Kidney (tissue), 14 donors: Measurements from ENCODE around the gene WWC1. TPM values are rescaled to one million over a fixed set of nuclear protein-coding genes. Genes with fewer than 3 reads are reported as not detected.

ENCODE experiments used
- DNase-seq, 5 donors: peaks; one replicate each; pipeline ENCODE4 v3.0.0-alpha.2; 2013 to 2020
- FAIRE-seq: peaks from 2 replicates; lab custom pipeline; 2012; peaks lifted over from hg19 to GRCh38; lab: Jason Lieb, UNC
- H3K27ac ChIP-seq, 2 donors: one replicate each; pipeline ENCODE4 v1.7.0; 2013; ENCODE audit warnings: low read depth in 2 of 2, low read length in 2 of 2, inconsistent platforms in 1 of 2
- H3K27me3 ChIP-seq: one replicate; pipeline ENCODE4 v1.7.1; 2013; ENCODE audit warnings: low read length, inconsistent platforms; ENCODE audit not compliant: control insufficient read depth, insufficient read depth
- H3K36me3 ChIP-seq, 3 donors: one replicate each; pipeline versions ENCODE4 v1.7.0 to v1.7.1; 2013; ENCODE audit warnings: low read length in 3 of 3, control low read depth in 1 of 3, inconsistent platforms in 1 of 3; ENCODE audit not compliant: insufficient read depth in 3 of 3, control insufficient read depth in 2 of 3
- H3K4me1 ChIP-seq, 3 donors: one replicate each; pipeline versions ENCODE4 v1.7.0 to v1.7.1; 2013; ENCODE audit warnings: low read length in 3 of 3, inconsistent platforms in 1 of 3, low read depth in 1 of 3; ENCODE audit not compliant: control insufficient read depth in 2 of 3, insufficient read depth in 2 of 3
- H3K4me3 ChIP-seq, 3 donors: one replicate each; pipeline versions ENCODE4 v1.7.0 to v1.8.1; 2013; ENCODE audit warnings: low read length in 3 of 3, control low read depth in 1 of 3, inconsistent platforms in 1 of 3
- H3K9ac ChIP-seq, 3 donors: one replicate each; pipeline versions ENCODE4 v1.7.0 to v1.7.1; 2013; ENCODE audit warnings: low read length in 3 of 3, control low read depth in 1 of 3, inconsistent platforms in 1 of 3
- H3K9me3 ChIP-seq, 3 donors: one replicate each; pipeline versions ENCODE4 v1.7.0 to v1.7.1; 2013; ENCODE audit warnings: low read length in 3 of 3, control low read depth in 1 of 3, inconsistent platforms in 1 of 3; ENCODE audit not compliant: control insufficient read depth in 2 of 3, insufficient read depth in 1 of 3
- intact Hi-C: fragments of 100-400 bp; cut with DNase I; formaldehyde crosslinking; loops from one replicate; pipeline ENCODE4 v1.11.1; 2022
- polyA plus RNA-seq: library from polyadenylated mRNA; stranded (reverse); fragments of 350-450 nt; fragmentation: Illumina TruSeq; extraction: RNeasy Lipid Tissue Mini Kit (QIAGEN cat#74804); gene quantifications from one replicate; pipeline ENCODE4 v1.2.3, GENCODE V29; 2014; ENCODE audit warnings: low read depth, low replicate concordance; ENCODE audit not compliant: insufficient read depth
- total RNA-seq: library from RNA; stranded (reverse); fragmentation: NEBNext Ultra II Directional; extraction: Animal tissue kit (Norgen Biotek cat#: 25700); gene quantifications from one replicate; pipeline ENCODE4 v1.2.1, GENCODE V29; 2021
- TF ChIP-seq, protein P1 (sequence below): IDR thresholded peaks from 3 replicates; pipeline ENCODE4 v1.5.1; 2012; ENCODE audit warnings: mild to moderate bottlenecking, moderate library complexity, borderline replicate concordance; ENCODE audit not compliant: insufficient read depth; ENCODE audit errors: extremely low read depth
- donor health status: control.
- donor health status: control.
- donor health status: control.
- donor health status: control.
- donor health status: control.
- donor health status: DM: yes; HTN: yes; CAD: no.
- donor health status: Normal renal cell carcinoma (clear cell type).

The WWC1 gene
- total and polyA plus RNA-seq, 2 donors from 2014 or later = 74.4 to 174 TPM

DNA sequence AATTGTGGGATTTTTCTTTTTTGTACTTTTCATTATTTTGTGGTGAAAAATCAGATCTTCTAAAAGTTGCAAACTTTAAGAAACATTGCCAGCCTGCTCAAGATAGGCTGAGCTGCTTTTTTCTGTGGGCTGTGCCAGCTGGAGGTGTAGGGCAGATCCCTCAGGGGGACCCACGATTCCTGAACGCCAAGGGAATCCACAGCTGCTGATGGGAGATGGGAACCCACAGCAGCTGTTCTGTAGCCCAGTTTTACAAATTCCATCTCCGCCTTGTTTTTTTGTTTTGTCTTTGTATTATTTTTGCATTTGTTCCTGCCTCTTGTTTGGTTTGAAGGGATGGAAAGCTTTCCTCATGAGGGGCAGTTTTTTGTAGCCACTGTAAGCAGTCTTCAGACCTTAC is 91.0 kb downstream of the WWC1 start:
- no peak overlapping the region for H3K4me3 ChIP-seq
- no peak overlapping the region for H3K9ac ChIP-seq
- DNase-seq (no peak), FAIRE-seq (no peak)
- H3K36me3 ChIP-seq = peaks cover 0 to 14% (median 9%) of the 10 kb centered on the region in 3 donors
- intact Hi-C loops = no loop called here
- no peak overlapping the region for H3K27ac ChIP-seq
- no peaks in the 10 kb centered on the region for H3K4me1 ChIP-seq
- TF ChIP-seq, protein P1, sequence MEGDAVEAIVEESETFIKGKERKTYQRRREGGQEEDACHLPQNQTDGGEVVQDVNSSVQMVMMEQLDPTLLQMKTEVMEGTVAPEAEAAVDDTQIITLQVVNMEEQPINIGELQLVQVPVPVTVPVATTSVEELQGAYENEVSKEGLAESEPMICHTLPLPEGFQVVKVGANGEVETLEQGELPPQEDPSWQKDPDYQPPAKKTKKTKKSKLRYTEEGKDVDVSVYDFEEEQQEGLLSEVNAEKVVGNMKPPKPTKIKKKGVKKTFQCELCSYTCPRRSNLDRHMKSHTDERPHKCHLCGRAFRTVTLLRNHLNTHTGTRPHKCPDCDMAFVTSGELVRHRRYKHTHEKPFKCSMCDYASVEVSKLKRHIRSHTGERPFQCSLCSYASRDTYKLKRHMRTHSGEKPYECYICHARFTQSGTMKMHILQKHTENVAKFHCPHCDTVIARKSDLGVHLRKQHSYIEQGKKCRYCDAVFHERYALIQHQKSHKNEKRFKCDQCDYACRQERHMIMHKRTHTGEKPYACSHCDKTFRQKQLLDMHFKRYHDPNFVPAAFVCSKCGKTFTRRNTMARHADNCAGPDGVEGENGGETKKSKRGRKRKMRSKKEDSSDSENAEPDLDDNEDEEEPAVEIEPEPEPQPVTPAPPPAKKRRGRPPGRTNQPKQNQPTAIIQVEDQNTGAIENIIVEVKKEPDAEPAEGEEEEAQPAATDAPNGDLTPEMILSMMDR = no peak
- no peaks in the 10 kb centered on the region for H3K27me3 ChIP-seq
- H3K9me3 ChIP-seq = peaks cover 0 to 5% (median 0%) of the 10 kb centered on the region in 3 donors

- intact Hi-C loops = no loop called here
Observed at GRCh38 chr5:168390491-168390890, 99.0 kb downstream of the WWC1 start.

DNA sequence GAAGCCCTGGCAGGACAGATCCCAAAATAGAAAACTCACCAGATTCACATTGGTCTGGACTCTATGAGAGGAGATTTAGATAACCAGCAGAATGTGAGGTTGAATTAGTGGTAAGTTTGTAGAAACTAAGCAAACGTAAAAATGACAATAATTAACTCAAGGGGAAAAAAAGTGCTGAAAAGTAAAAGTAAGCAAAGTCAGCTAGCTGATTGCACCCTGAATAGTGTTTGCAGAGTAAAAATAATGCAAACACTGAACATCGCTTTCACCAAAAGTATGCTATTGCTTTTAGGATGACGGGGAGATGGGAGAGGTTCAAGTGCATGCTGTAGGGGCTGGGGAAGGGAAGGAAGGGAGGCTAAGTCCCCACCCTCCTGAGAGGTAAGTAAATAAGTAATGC is 102.3 kb downstream of the WWC1 start:
- TF ChIP-seq, protein P1 = no peak

More at GRCh38 chr5:168390491-168390890, 99.0 kb downstream of the WWC1 start:
- Histone ChIP-seq H3K27ac (no peak overlapping the region), H3K36me3 (peaks cover 0 to 33% (median 10%) of the 10 kb centered on the region in 3 donors), H3K4me3 (no peak overlapping the region), H3K4me1 (no peaks in the 10 kb centered on the region), H3K9me3 (no peaks in the 10 kb centered on the region), H3K27me3 (no peaks in the 10 kb centered on the region), H3K9ac (no peak overlapping the region)
- DNase-seq (no peak), FAIRE-seq (no peak)
- TF ChIP-seq, protein P1 = no peak

More for the DNA sequence above, 102.3 kb downstream of the WWC1 start:
- Histone ChIP-seq H3K4me3 (no peak overlapping the region), H3K9me3 (no peaks in the 10 kb centered on the region), H3K27ac (no peak overlapping the region), H3K4me1 (no peaks in the 10 kb centered on the region), H3K27me3 (no peaks in the 10 kb centered on the region), H3K9ac (no peak overlapping the region), H3K36me3 (peaks cover 2 to 30% (median 11%) of the 10 kb centered on the region in 3 donors)
- DNase-seq (no peak), FAIRE-seq (no peak)
- intact Hi-C loops = no loop called here
